H54 (cell line): ENCODE results near the gene GPR15.

Experiments
- DNase-seq: peaks from one replicate; pipeline ENCODE4 v3.0.0; 2011; ENCODE audit warnings: low spot score, mixed read lengths; ENCODE audit not compliant: insufficient read length
- FAIRE-seq: peaks from 3 replicates; lab custom pipeline; 2011; peaks lifted over from hg19 to GRCh38; lab: Jason Lieb, UNC
- POLR2A ChIP-seq: IDR thresholded peaks from 2 replicates; pipeline ENCODE4 v1.6.1; 2011; ENCODE audit warnings: low read depth, mild to moderate bottlenecking, low read length

GPR15 gene

GRCh38 chr3:98531622-98532274 lies at the start of gene GPR15:
Gene GPR15, plus strand, starts transcription at chr3:98531978. Its CDS starts 56 bp downstream, at chr3:98532034.
- TF ChIP-seq POLR2A, result no peak
- FAIRE-seq (no peak), DNase-seq (no peak)

GRCh38 chr3:98482717-98483482 lies 48.9 kb upstream of the GPR15 start:
- FAIRE-seq, result no peak
- TF ChIP-seq POLR2A, result no peak
- DNase-seq, result no peak

- no peak for DNase-seq
- no peak for FAIRE-seq
- no peak for TF ChIP-seq POLR2A
Observed at GRCh38 chr3:98483626-98484025, 48.2 kb upstream of the GPR15 start.

- FAIRE-seq (no peak), DNase-seq (no peak)
- no peak for TF ChIP-seq POLR2A
Observed at GRCh38 chr3:98497381-98497780, 34.4 kb upstream of the GPR15 start, which contains the start of gene OR5K2. Gene OR5K2, plus strand, starts transcription at chr3:98497681. Its CDS starts 0 bp downstream, at chr3:98497681.

- FAIRE-seq (peak; percentile 52), DNase-seq (no peak)
- TF ChIP-seq POLR2A, result no peak
Observed at GRCh38 chr3:98500019-98500418, 31.8 kb upstream of the GPR15 start.

GRCh38 chr3:98501270-98501669 lies 30.5 kb upstream of the GPR15 start:
- FAIRE-seq (no peak), DNase-seq (no peak)
- TF ChIP-seq POLR2A, result no peak

- FAIRE-seq, result no peak
- no peak for DNase-seq
- TF ChIP-seq POLR2A, result no peak
Observed at GRCh38 chr3:98501863-98502576, 29.8 kb upstream of the GPR15 start.

- DNase-seq (no peak), FAIRE-seq (no peak)
- TF ChIP-seq POLR2A, result no peak
Observed at GRCh38 chr3:98504539-98504938, 27.2 kb upstream of the GPR15 start.

GRCh38 chr3:98508582-98508981 lies 23.2 kb upstream of the GPR15 start:
- FAIRE-seq (no peak), DNase-seq (no peak)
- TF ChIP-seq POLR2A, result no peak

- FAIRE-seq, result no peak
- DNase-seq, result no peak
Observed at GRCh38 chr3:98512576-98512975, 19.2 kb upstream of the GPR15 start.

GRCh38 chr3:98513091-98513511 lies 18.7 kb upstream of the GPR15 start:
- DNase-seq, result peak; percentile 6
- FAIRE-seq, result peak; percentile 92
- no peak for TF ChIP-seq POLR2A

More at GRCh38 chr3:98512576-98512975, 19.2 kb upstream of the GPR15 start:
- TF ChIP-seq POLR2A, result no peak

GRCh38 chr3:98513736-98514135 lies 18.0 kb upstream of the GPR15 start:
- DNase-seq, result no peak
- TF ChIP-seq POLR2A, result no peak

GRCh38 chr3:98514948-98515347 lies 16.8 kb upstream of the GPR15 start:
- FAIRE-seq (no peak), DNase-seq (no peak)
- no peak for TF ChIP-seq POLR2A

More at GRCh38 chr3:98513736-98514135, 18.0 kb upstream of the GPR15 start:
- peak; percentile 15 for FAIRE-seq

- no peak for FAIRE-seq
- DNase-seq, result no peak
- TF ChIP-seq POLR2A, result no peak
Observed at GRCh38 chr3:98518816-98519215, 13.0 kb upstream of the GPR15 start.
